ENCODE measurements around the gene MRPL47. TPM values are rescaled to one million over a fixed set of nuclear protein-coding genes. Genes with fewer than 3 reads are reported as not detected.

The MRPL47 gene
- polyA plus RNA-seq, 3 donors, result 52.5 to 63.8 (median 58.7) TPM

GRCh38 chr3:179542375-179542774 lies 62.1 kb downstream of the MRPL47 start:
- no peak for DNase-seq (ENCODE audit: extremely low read depth in 1 of 11, low read depth in 9 of 11, low spot score in 4 of 11)

GRCh38 chr3:179541596-179541995 lies 62.8 kb downstream of the MRPL47 start:
- DNase-seq (ENCODE audit: extremely low read depth in 1 of 11, low read depth in 9 of 11, low spot score in 4 of 11), result no peak

GRCh38 chr3:179541094-179541493 lies 63.3 kb downstream of the MRPL47 start:
- no peak for DNase-seq (ENCODE audit: extremely low read depth in 1 of 11, low read depth in 9 of 11, low spot score in 4 of 11)

Other genes starting within 250 kb of the MRPL47 start
- gene GNB4, start 153.2 kb downstream of the MRPL47 start, polyA plus RNA-seq (ENCODE audit: insufficient read length in 3 of 3), result 10 to 100 TPM; 24.3 to 29.3 (median 27.7) TPM
- 100 to 1,000 TPM in 1 of 3 donors, 10 to 100 TPM in 2; 91.3 to 107 (median 99.8) TPM for gene ACTL6A, start 41.7 kb downstream of the MRPL47 start, polyA plus RNA-seq (ENCODE audit: insufficient read length in 3 of 3)
- 100 to 1,000 TPM; 177 to 206 (median 182) TPM for gene NDUFB5, start 156 bp upstream of the MRPL47 start, polyA plus RNA-seq (ENCODE audit: insufficient read length in 3 of 3)
- gene USP13, start 48.4 kb upstream of the MRPL47 start, polyA plus RNA-seq (ENCODE audit: insufficient read length in 3 of 3), result 10 to 100 TPM; 13.7 to 15.9 (median 15.7) TPM

All from renal cortex interstitium (tissue), 11 donors.